ENCODE measurements around the gene POLR2J.
"Not testable (repeated sequence)": the region's sequence is repeated elsewhere in the genome, so short reads cannot be mapped to it uniquely, and the experiment has no call there.

DNA sequence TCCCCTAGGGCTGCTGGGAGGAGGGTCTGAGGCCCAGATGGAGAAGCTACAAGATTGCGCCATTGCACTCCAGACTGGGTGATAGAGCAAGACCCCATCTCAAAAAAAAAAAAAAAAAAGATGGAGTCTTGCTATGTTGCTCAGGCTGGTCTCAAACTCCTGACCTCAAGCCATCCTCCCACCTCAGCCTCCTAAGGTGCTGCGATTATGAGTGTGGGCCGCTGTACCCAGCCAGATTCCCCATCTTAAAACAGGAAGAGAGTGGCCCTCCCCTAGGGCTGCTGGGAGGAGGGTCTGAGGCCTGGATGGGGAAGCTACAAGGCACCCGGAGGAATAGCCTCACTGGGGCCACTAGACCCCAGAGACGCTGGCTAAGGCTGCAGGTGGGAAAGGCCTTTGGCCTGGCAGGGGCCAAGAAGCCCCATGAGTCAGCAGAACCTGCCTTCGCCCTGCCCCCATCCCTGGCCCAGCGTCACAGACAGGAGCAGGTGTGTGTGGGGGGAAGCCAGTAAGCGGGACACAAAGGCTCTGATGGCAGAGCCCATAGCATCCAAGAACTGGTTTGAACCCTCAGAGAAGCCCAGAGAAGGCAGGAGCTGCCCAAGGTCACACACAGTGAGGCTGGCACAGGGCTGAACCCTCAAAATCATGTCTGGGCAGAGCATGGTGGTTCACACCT lies 28.8 kb upstream of the POLR2J start:
- TF ChIP-seq, protein P1, sequence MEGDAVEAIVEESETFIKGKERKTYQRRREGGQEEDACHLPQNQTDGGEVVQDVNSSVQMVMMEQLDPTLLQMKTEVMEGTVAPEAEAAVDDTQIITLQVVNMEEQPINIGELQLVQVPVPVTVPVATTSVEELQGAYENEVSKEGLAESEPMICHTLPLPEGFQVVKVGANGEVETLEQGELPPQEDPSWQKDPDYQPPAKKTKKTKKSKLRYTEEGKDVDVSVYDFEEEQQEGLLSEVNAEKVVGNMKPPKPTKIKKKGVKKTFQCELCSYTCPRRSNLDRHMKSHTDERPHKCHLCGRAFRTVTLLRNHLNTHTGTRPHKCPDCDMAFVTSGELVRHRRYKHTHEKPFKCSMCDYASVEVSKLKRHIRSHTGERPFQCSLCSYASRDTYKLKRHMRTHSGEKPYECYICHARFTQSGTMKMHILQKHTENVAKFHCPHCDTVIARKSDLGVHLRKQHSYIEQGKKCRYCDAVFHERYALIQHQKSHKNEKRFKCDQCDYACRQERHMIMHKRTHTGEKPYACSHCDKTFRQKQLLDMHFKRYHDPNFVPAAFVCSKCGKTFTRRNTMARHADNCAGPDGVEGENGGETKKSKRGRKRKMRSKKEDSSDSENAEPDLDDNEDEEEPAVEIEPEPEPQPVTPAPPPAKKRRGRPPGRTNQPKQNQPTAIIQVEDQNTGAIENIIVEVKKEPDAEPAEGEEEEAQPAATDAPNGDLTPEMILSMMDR (IDR thresholded peaks at IDR 0.05) = not testable (repeated sequence)
- not testable (repeated sequence) for TF ChIP-seq EP300 (IDR thresholded peaks at IDR 0.05)
